ENCODE results near the gene TECTA.
"Not testable (repeated sequence)": the region's sequence is repeated elsewhere in the genome, so short reads cannot be mapped to it uniquely, and the experiment has no call there.

Gene TECTA

GRCh38 chr11:121231576-121232278, 130.7 kb downstream of the TECTA start:
- no peak for DNase-seq

DNA sequence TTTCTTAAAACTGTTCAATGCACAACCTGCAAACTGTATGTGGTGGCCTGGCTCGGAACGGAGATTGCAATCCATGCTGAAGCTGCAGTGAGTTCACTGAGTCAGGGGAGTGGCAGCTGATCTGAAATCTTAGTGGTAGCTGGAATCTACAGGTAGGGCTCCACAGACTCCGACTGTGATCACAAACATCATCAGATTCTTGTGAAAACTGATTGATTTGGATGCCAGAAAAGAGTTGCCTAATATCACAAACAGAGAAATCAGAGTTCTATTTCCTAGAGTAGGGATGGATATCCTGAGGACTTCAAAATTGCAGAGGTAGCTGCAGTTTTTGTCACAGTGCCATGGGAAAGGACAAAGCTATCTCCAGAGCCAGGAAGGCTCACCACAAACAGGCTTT, 134.0 kb downstream of the TECTA start:
- DNase-seq = no peak

DNA sequence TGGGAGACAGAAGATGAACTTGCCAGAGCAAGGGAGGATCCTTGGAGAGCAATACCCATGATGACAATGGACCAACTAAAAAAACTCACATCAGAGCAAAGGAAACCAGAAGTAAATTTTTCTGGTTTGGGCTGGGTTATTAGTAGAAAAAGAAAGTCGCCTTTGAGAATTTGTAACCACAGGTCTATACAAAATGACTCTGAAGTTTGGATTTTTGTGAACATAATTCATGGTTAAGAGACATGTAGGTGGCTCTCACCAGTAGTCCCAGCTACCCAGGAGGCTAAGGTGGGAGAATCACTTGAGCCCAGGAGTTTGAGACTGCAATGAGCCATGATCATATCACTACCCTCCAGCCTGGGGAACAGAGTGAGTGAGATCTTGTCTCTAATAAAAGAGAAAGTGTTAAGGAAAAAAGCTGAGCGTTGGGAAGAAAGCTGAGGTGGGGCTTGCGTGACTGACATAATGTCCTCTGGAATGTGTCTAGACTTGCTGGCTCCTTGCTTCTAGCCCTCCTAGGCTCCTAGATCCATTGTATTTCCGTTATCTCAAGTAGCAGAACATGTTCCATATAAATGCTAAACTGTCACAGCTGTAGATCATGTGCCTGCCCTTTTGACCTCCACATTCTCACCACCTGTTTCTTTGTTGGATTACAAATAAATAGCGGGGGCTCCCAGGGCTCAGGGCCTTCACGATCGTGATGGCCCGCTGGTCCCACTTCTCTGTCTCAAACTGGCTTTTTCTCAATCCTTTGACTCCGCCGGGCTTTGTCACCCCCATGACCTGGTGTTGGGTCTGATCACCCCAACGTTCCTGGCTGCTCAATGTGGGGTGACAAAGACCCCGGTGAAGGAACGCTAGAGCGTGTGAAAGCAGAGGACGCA, 135.3 kb downstream of the TECTA start:
- no peak for DNase-seq

DNA sequence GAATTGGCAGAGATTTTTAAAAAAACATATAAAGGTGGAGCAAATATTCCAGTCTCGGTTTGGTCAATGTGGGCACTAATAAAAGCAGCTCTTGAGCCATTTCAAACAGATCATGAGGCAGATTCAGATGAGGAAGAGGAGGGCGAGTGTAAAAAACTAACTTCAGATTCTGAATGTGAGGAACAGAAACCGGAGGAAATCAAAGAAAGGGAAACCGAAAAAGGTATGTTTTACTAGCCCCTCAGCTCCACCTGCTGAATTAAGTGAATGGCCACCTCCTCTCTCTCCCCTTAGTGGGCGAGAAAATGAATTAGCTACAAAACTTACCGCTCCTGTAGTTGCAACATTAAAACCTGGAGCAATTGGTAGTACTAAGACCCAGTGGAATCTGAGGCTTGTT, 136.2 kb downstream of the TECTA start:
- not testable (repeated sequence) for DNase-seq

- DNase-seq = no peak
These were observed 136.9 kb downstream of the TECTA start for GRCh38 chr11:121237686-121238658.

GRCh38 chr11:121238956-121239355, 137.9 kb downstream of the TECTA start:
- no peak for DNase-seq

- not testable (repeated sequence) for DNase-seq
These were observed 139.0 kb downstream of the TECTA start for GRCh38 chr11:121240001-121240400.

- no peak for DNase-seq
These were observed 139.7 kb downstream of the TECTA start for GRCh38 chr11:121240650-121241303.

All from bone marrow (tissue), 2 donors.